ENCODE results near the gene KRTAP10-5. TPM values are rescaled to one million over a fixed set of nuclear protein-coding genes. Genes with fewer than 3 reads are reported as not detected.
A peak's percentile ranks its signal among the peaks of the same experiment; 100 is the strongest.
"Not testable (repeated sequence)": the region's sequence is repeated elsewhere in the genome, so short reads cannot be mapped to it uniquely, and the experiment has no call there.

The KRTAP10-5 gene
- total RNA-seq, 1 experiment from 2014 or later, result not detected

DNA sequence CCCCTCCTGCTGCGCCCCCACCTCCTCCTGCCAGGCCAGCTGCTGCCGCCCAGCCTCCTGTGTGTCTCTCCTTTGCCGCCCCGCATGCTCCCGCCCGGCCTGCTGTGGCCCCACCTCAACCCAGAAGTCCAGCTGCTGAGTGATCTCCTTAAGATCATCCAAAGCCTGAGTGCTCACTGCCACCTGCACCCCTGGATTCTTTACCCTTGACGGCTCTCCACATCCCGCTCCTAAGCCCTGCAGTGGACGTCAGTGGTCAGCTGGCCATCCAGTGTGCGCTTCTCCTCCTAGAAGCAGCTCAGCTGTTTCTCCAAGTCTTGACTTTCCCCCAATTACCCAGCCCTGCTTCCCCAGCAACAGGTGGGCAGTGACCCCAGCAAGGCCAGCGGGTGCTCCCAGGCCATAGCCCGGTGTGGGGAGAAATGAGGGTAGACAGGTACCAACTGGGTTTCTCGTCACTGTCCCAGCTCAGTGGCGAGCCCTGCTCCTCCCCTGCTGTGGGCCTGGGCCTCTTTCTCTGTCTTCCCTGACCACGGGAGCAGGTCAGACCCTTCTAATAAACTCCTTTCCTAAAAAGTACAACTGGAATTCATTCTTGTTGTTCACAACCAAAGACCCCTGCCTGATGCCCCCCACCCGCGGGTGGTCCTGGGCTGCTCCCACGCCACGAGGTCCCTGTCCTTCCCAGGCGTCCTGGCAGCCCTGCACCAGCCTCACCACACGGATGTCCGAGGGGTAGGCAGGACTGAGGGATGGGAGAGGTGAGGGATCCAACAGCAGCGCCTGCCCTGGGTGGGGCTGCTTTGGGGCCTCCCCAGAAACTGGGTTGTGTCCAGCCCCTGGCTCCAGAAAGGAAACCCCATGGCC lies 21.4 kb upstream of the KRTAP10-5 start:
- ChIA-PET CTCF (interaction anchor here (1.1 kb wide), 1 partner anchor 199 kb away, joined by 3 read pairs; no protein-coding TSS in a partner anchor), POLR2A (no interaction called here)
- TF ChIP-seq ZNF317 (CRISPR knock-in tag; IDR thresholded peaks at IDR 0.05; ENCODE audit: borderline replicate concordance, low read depth) (no peak), IRF2 (CRISPR knock-in tag; IDR thresholded peaks at IDR 0.05; ENCODE audit: borderline replicate concordance, low read depth) (no peak), ELF4 (CRISPR knock-in tag; IDR thresholded peaks at IDR 0.05; ENCODE audit: low read depth) (no peak), ZNF671 (CRISPR knock-in tag; IDR thresholded peaks at IDR 0.05) (no peak), JUN (CRISPR knock-in tag; IDR thresholded peaks at IDR 0.05) (no peak), NFATC4 (CRISPR knock-in tag; IDR thresholded peaks at IDR 0.05) (no peak), E2F5 (CRISPR knock-in tag; IDR thresholded peaks at IDR 0.05) (no peak), ESRRA (CRISPR knock-in tag; IDR thresholded peaks at IDR 0.05; ENCODE audit: borderline replicate concordance) (no peak), RELA (CRISPR knock-in tag; IDR thresholded peaks at IDR 0.05; ENCODE audit: borderline replicate concordance) (no peak)
- TF ChIP-seq, protein P1, sequence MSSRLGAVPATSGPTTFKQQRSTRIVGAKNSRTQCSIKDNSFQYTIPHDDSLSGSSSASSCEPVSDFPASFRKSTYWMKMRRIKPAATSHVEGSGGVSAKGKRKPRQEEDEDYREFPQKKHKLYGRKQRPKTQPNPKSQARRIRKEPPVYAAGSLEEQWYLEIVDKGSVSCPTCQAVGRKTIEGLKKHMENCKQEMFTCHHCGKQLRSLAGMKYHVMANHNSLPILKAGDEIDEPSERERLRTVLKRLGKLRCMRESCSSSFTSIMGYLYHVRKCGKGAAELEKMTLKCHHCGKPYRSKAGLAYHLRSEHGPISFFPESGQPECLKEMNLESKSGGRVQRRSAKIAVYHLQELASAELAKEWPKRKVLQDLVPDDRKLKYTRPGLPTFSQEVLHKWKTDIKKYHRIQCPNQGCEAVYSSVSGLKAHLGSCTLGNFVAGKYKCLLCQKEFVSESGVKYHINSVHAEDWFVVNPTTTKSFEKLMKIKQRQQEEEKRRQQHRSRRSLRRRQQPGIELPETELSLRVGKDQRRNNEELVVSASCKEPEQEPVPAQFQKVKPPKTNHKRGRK (CRISPR knock-in tag; IDR thresholded peaks at IDR 0.05; ENCODE audit: borderline replicate concordance), result no peak
- Mint-ChIP-seq H3K27me3 (ENCODE audit: low read depth) (no peaks in the 10 kb centered on the region; the same call in 1 of the 2 replicates), H3K27ac (peak overlapping the region; percentile 25; the same call in 1 of the 2 replicates), H3K9me3 (peaks cover 25% of the 10 kb centered on the region), H3K4me1 (peaks cover 31% of the 10 kb centered on the region), H3K36me3 (no peaks in the 10 kb centered on the region; the same call in 1 of the 2 replicates), H3K4me3 (no peak overlapping the region)
- DNase-seq (ENCODE audit: low spot score), result no peak
- ATAC-seq, result no peak

DNA sequence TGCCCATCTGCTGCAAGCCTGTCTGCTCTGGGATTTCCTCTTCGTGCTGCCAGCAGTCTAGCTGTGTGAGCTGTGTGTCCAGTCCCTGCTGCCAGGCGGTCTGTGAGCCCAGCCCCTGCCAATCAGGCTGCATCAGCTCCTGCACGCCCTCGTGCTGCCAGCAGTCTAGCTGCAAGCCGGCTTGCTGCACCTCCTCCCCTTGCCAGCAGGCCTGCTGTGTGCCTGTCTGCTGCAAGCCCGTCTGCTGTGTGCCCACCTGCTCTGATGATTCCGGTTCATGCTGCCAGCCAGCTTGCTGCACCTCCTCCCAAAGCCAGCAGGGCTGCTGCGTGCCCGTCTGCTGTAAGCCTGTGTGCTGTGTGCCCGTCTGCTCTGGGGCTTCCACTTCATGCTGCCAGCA lies 20.7 kb upstream of the KRTAP10-5 start:
- Mint-ChIP-seq H3K4me1 (peaks cover 31% of the 10 kb centered on the region), H3K9me3 (peaks cover 18% of the 10 kb centered on the region)
- DNase-seq (ENCODE audit: low spot score); H3K27ac Mint-ChIP-seq; H3K36me3 Mint-ChIP-seq; POLR2A ChIA-PET; H3K27me3 Mint-ChIP-seq (ENCODE audit: low read depth); H3K4me3 Mint-ChIP-seq; ATAC-seq: not testable (repeated sequence)
- CTCF ChIA-PET, result interaction anchor here (1.1 kb wide), 1 partner anchor 200 kb away, joined by 3 read pairs; no protein-coding TSS in a partner anchor

- CTCF ChIA-PET, result interaction anchor here (1.1 kb wide), 1 partner anchor 200 kb away, joined by 3 read pairs; no protein-coding TSS in a partner anchor
- H3K36me3 Mint-ChIP-seq; POLR2A ChIA-PET; DNase-seq (ENCODE audit: low spot score); ATAC-seq; H3K4me3 Mint-ChIP-seq; H3K27me3 Mint-ChIP-seq (ENCODE audit: low read depth): not testable (repeated sequence)
- Mint-ChIP-seq H3K9me3 (peaks cover 15% of the 10 kb centered on the region), H3K4me1 (peaks cover 33% of the 10 kb centered on the region), H3K27ac (peak within 1 kb of the TSS; percentile 17; the same call in 1 of the 2 replicates)
Measured at GRCh38 chr21:44600118-44600978, 19.9 kb upstream of the KRTAP10-5 start, which contains the start of gene KRTAP10-7. Gene KRTAP10-7, plus strand, starts transcription at chr21:44600597. Its CDS starts 25 bp downstream, at chr21:44600622.

DNA sequence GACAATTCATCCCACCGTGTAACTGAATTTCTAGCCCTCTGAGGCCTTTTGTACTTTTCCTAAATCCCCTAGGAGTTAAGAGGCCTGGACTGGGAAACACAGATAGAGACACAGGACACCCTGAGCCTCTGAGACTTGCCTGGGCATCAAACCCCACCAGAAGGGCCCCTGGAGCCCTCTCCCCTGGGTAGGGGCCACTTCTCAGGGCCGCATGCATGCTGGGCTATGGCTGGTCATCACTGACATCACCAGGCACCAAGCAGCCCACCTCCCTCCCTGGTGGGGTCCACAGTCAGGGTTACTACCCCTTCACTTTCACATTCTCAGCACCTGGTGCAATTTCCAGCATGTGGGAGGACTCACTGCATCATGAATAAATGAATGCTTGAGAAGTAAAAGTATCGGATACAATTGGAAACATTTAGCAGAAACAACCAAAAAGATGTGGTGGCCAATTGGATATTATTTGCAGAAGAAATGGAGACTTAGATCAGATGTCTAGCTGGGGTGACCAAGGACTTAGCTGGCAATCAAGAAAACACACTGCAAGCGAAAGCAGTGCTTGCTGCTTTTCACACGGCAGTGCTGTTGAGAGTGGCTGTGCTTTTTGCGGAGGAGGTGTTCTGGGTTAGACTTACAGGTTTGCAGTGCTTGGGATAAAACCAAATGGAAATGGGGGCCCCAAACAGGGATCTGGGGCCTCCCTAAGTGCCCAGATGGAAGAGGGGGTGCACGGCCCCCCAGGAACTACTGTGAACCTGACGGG lies 19.0 kb upstream of the KRTAP10-5 start:
- H3K27me3 Mint-ChIP-seq (ENCODE audit: low read depth), result no peaks in the 10 kb centered on the region; the same call in 1 of the 2 replicates
- CTCF ChIA-PET, result no interaction called here
- peaks cover 38% of the 10 kb centered on the region for H3K4me1 Mint-ChIP-seq
- no peaks in the 10 kb centered on the region; the same call in 1 of the 2 replicates for H3K36me3 Mint-ChIP-seq
- DNase-seq (ENCODE audit: low spot score), result no peak
- POLR2A ChIA-PET, result no interaction called here
- no peak overlapping the region for H3K4me3 Mint-ChIP-seq
- H3K9me3 Mint-ChIP-seq, result peaks cover 8% of the 10 kb centered on the region
- H3K27ac Mint-ChIP-seq, result no peak overlapping the region; the same call in 1 of the 2 replicates
- ATAC-seq, result no peak
- TF ChIP-seq JUN (CRISPR knock-in tag; IDR thresholded peaks at IDR 0.05), result no peak
- TF ChIP-seq, protein P2, sequence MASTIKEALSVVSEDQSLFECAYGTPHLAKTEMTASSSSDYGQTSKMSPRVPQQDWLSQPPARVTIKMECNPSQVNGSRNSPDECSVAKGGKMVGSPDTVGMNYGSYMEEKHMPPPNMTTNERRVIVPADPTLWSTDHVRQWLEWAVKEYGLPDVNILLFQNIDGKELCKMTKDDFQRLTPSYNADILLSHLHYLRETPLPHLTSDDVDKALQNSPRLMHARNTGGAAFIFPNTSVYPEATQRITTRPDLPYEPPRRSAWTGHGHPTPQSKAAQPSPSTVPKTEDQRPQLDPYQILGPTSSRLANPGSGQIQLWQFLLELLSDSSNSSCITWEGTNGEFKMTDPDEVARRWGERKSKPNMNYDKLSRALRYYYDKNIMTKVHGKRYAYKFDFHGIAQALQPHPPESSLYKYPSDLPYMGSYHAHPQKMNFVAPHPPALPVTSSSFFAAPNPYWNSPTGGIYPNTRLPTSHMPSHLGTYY (CRISPR knock-in tag; IDR thresholded peaks at IDR 0.05), result no peak
- TF ChIP-seq, protein P3, sequence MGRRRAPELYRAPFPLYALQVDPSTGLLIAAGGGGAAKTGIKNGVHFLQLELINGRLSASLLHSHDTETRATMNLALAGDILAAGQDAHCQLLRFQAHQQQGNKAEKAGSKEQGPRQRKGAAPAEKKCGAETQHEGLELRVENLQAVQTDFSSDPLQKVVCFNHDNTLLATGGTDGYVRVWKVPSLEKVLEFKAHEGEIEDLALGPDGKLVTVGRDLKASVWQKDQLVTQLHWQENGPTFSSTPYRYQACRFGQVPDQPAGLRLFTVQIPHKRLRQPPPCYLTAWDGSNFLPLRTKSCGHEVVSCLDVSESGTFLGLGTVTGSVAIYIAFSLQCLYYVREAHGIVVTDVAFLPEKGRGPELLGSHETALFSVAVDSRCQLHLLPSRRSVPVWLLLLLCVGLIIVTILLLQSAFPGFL (CRISPR knock-in tag; IDR thresholded peaks at IDR 0.05; ENCODE audit: borderline replicate concordance), result no peak
- TF ChIP-seq IRF1 (CRISPR knock-in tag; IDR thresholded peaks at IDR 0.05), result no peak
- no peak for TF ChIP-seq ZNF317 (CRISPR knock-in tag; IDR thresholded peaks at IDR 0.05; ENCODE audit: borderline replicate concordance, low read depth)
- TF ChIP-seq CBFB (CRISPR knock-in tag; IDR thresholded peaks at IDR 0.05; ENCODE audit: low read depth), result no peak
- no peak for TF ChIP-seq ZNF671 (CRISPR knock-in tag; IDR thresholded peaks at IDR 0.05)
